Right atrium auricular region (tissue), 2 donors: ENCODE results near the gene BID. TPM values are rescaled to one million over a fixed set of nuclear protein-coding genes. Genes with fewer than 3 reads are reported as not detected.

Experiments
- DNase-seq: peaks from one replicate; pipeline ENCODE4 v3.0.0-alpha.2; 2019; ENCODE audit warnings: low spot score
- H3K27ac ChIP-seq, 2 donors: fragments of 200-600 bp; sonication (generic); 1 replicate in 1 of 2; 2 replicates in 1 of 2; pipeline ENCODE4 v1.5.1; 2016 to 2019
- H3K27me3 ChIP-seq, 2 donors: fragments of 200-600 bp; sonication (generic); one replicate each; pipeline versions ENCODE4 v1.5.1 to v1.6.0; 2017 to 2019
- H3K36me3 ChIP-seq: fragments of 200-600 bp; sonication (generic); one replicate; pipeline ENCODE4 v1.5.1; 2016
- H3K4me1 ChIP-seq, 2 donors: fragments of 200-600 bp; sonication (generic); one replicate each; pipeline versions ENCODE4 v1.5.1 to v1.6.0; 2017 to 2019
- H3K4me3 ChIP-seq, 2 donors: fragments of 200-600 bp; sonication (generic); 1 replicate in 1 of 2; 2 replicates in 1 of 2; pipeline ENCODE4 v1.5.1; 2017 to 2019; ENCODE audit warnings: mild to moderate bottlenecking in 1 of 2, moderate library complexity in 1 of 2
- H3K9me3 ChIP-seq, 2 donors: fragments of 200-600 bp; sonication (generic); one replicate each; pipeline ENCODE4 v1.5.1; 2019
- microRNA-seq, 2 donors: library from miRNA; unstranded; fragments of <30 nt; microRNA quantifications; one replicate each; pipeline ENCODE4, GENCODE V29; 2016 to 2017; ENCODE audit warnings: borderline number of aligned reads in 2 of 2, borderline replicate concordance in 1 of 2
- total RNA-seq, 2 donors: library from RNA; depleted of rRNA; stranded (reverse); fragments of >200 nt; gene quantifications; one replicate each; pipeline ENCODE4 v1.1.0, GENCODE V29; 2016
- TF ChIP-seq, protein P1 (sequence below), 2 donors: fragments of 200-600 bp; sonication (generic); IDR thresholded peaks; one replicate each; pipeline ENCODE4 v1.5.1; 2019; ENCODE audit warnings: antibody characterized with exemption in 2 of 2

The BID gene
- total RNA-seq, 2 donors from 2014 or later: 10.5 to 14.1 TPM

DNA sequence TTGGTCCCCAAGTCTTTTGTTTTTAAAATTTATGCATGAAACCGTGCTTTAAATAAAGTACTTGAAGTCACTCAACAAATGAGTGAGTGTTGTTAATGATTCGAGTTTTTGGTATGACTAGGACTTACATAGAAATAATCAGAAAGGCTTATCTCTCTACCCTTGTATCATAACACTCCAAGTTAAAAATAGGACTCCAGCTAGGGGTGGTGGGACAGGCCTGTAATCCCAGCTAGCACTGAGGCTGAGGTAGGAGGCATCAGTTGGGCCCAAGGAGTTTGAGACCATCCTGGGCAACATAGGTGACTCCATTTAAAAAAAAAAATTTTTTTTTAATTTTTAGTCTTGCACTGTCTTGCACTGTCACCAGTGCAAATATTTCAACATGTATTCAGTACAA is 80.1 kb downstream of the BID start:
- DNase-seq: no peak
- no peak overlapping the region for H3K27ac ChIP-seq
- no peak overlapping the region for H3K4me3 ChIP-seq
- TF ChIP-seq, protein P1, sequence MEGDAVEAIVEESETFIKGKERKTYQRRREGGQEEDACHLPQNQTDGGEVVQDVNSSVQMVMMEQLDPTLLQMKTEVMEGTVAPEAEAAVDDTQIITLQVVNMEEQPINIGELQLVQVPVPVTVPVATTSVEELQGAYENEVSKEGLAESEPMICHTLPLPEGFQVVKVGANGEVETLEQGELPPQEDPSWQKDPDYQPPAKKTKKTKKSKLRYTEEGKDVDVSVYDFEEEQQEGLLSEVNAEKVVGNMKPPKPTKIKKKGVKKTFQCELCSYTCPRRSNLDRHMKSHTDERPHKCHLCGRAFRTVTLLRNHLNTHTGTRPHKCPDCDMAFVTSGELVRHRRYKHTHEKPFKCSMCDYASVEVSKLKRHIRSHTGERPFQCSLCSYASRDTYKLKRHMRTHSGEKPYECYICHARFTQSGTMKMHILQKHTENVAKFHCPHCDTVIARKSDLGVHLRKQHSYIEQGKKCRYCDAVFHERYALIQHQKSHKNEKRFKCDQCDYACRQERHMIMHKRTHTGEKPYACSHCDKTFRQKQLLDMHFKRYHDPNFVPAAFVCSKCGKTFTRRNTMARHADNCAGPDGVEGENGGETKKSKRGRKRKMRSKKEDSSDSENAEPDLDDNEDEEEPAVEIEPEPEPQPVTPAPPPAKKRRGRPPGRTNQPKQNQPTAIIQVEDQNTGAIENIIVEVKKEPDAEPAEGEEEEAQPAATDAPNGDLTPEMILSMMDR (IDR thresholded peaks at IDR 0.05): no peak
- no peaks in the 10 kb centered on the region for H3K27me3 ChIP-seq
- H3K4me1 ChIP-seq: no peaks in the 10 kb centered on the region
- H3K36me3 ChIP-seq: peaks cover 25% of the 10 kb centered on the region
- no peaks in the 10 kb centered on the region for H3K9me3 ChIP-seq

GRCh38 chr22:17692841-17693240 is 81.4 kb downstream of the BID start:
- no peak for DNase-seq
- H3K9me3 ChIP-seq: no peaks in the 10 kb centered on the region
- H3K27me3 ChIP-seq: no peaks in the 10 kb centered on the region
- H3K4me3 ChIP-seq: no peak overlapping the region
- peaks cover 25% of the 10 kb centered on the region for H3K36me3 ChIP-seq
- H3K27ac ChIP-seq: no peak overlapping the region
- TF ChIP-seq, protein P1 (IDR thresholded peaks at IDR 0.05): no peak
- no peaks in the 10 kb centered on the region for H3K4me1 ChIP-seq

DNA sequence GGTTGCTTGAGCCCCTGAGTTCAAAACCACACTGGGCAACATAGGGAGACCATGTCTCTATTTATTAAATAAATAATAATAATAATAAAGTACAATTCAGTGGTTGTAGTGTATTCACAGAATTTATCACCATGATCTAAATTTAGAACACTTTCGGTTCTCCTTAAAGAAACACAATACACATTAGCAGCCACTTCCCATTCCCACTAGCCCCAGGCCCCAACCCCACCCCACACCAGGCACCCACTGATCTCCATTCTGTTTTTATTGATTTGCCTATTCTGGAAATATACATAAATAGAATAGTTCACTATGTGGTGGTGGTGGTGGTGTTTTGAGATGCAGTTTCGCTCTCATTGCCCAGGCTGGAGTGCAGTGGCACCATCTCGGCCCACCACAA is 90.0 kb downstream of the BID start:
- TF ChIP-seq, protein P1 (IDR thresholded peaks at IDR 0.05): no peak
- Histone ChIP-seq H3K27me3 (no peaks in the 10 kb centered on the region), H3K9me3 (no peaks in the 10 kb centered on the region), H3K4me1 (no peaks in the 10 kb centered on the region), H3K4me3 (no peak overlapping the region), H3K27ac (no peak overlapping the region), H3K36me3 (peaks cover 17% of the 10 kb centered on the region)
- DNase-seq: no peak

Small RNAs within 50 kb of the gene (microRNA-seq; reads per million reads assigned to microRNA genes)
- 0 reads per million in 2 donors for gene MIR3198-1

Other genes with a start within 250 kb of the BID start
- 1 to 10 TPM in 1 of 2 donors, under 1 TPM in 1; 0.59 to 3.6 TPM for gene SLC25A18, start 211.0 kb downstream of the BID start, total RNA-seq
- gene ATP6V1E1, start 145.7 kb downstream of the BID start, total RNA-seq: 100 to 1,000 TPM; 202 to 213 TPM
- gene BCL2L13, start 135.7 kb downstream of the BID start, total RNA-seq: 10 to 100 TPM; 56.5 to 64.1 TPM